ENCODE measurements around the gene TUBGCP6. TPM values are rescaled to one million over a fixed set of nuclear protein-coding genes. Genes with fewer than 3 reads are reported as not detected.

The TUBGCP6 gene
- total RNA-seq, 4 donors from 2014 or later: 64.6 to 102 (median 80.3) TPM

GRCh38 chr22:50219800-50220602 lies 24.8 kb downstream of the TUBGCP6 start:
- TF ChIP-seq POLR2A (IDR thresholded peaks at IDR 0.05) (no peak), CTCF (IDR thresholded peaks at IDR 0.05) (no peak)
- H3K9me3 ChIP-seq: no peaks in the 10 kb centered on the region
- no peaks in the 10 kb centered on the region for H3K27me3 ChIP-seq
- H3K4me1 ChIP-seq: peaks cover 5 to 6% of the 10 kb centered on the region in 2 donors
- H3K36me3 ChIP-seq: peaks cover 64 to 75% of the 10 kb centered on the region in 2 donors
- H3K4me3 ChIP-seq (replicated peaks in 1 of 3): no peak overlapping the region
- no peak overlapping the region for H3K27ac ChIP-seq
- no peak for DNase-seq
- 82 to 86% methylated on average over 11 to 14 of the region's 25 CpGs for WGBS, 2 donors
- intact Hi-C loops (cut with DNase I): loop anchor here (10.0 kb wide), 1 partner anchor 295 kb away; no protein-coding TSS in a partner anchor

- TF ChIP-seq POLR2A (IDR thresholded peaks at IDR 0.05): no peak
- TF ChIP-seq CTCF (IDR thresholded peaks at IDR 0.05): no peak
- intact Hi-C loops (cut with DNase I): loop anchor here (10.0 kb wide), 1 partner anchor 294 kb away; no protein-coding TSS in a partner anchor
- Histone ChIP-seq H3K9me3 (no peaks in the 10 kb centered on the region), H3K27ac (no peak overlapping the region), H3K4me3 (replicated peaks in 1 of 3) (no peak overlapping the region), H3K27me3 (no peaks in the 10 kb centered on the region), H3K36me3 (peaks cover 58 to 70% of the 10 kb centered on the region in 2 donors), H3K4me1 (peaks cover 5 to 6% of the 10 kb centered on the region in 2 donors)
- peak; percentile 95 for DNase-seq
- 77 to 90% methylated on average over 15 to 19 of the region's 42 CpGs for WGBS, 2 donors
These were observed 25.7 kb downstream of the TUBGCP6 start for GRCh38 chr22:50218996-50219727.

- no peak for TF ChIP-seq POLR2A (IDR thresholded peaks at IDR 0.05)
- no peak for TF ChIP-seq CTCF (IDR thresholded peaks at IDR 0.05)
- no peak for DNase-seq
- WGBS, 2 donors: 94 to 96% methylated on average over 26 to 35 of the region's 43 CpGs
- Histone ChIP-seq H3K27ac (no peak overlapping the region), H3K4me1 (peaks cover 5 to 6% of the 10 kb centered on the region in 2 donors), H3K27me3 (no peaks in the 10 kb centered on the region), H3K9me3 (no peaks in the 10 kb centered on the region), H3K4me3 (replicated peaks in 1 of 3) (no peak overlapping the region), H3K36me3 (peaks cover 53 to 65% of the 10 kb centered on the region in 2 donors)
- intact Hi-C loops (cut with DNase I): loop anchor here (10.0 kb wide), 1 partner anchor 294 kb away; no protein-coding TSS in a partner anchor
These were observed 26.4 kb downstream of the TUBGCP6 start for GRCh38 chr22:50218153-50218995.

GRCh38 chr22:50217543-50218152 lies 27.2 kb downstream of the TUBGCP6 start:
- intact Hi-C loops (cut with DNase I): loop anchor here (10.0 kb wide), 1 partner anchor 293 kb away; no protein-coding TSS in a partner anchor
- H3K4me1 ChIP-seq: peaks cover 5 to 6% of the 10 kb centered on the region in 2 donors
- WGBS, 2 donors: 80 to 90% methylated on average over 2 to 12 of the region's 21 CpGs
- H3K27me3 ChIP-seq: no peaks in the 10 kb centered on the region
- H3K27ac ChIP-seq: no peak overlapping the region
- DNase-seq: no peak
- no peak for TF ChIP-seq CTCF (IDR thresholded peaks at IDR 0.05)
- no peak for TF ChIP-seq POLR2A (IDR thresholded peaks at IDR 0.05)
- no peaks in the 10 kb centered on the region for H3K9me3 ChIP-seq
- no peak overlapping the region for H3K4me3 ChIP-seq (replicated peaks in 1 of 3)
- peaks cover 53 to 58% of the 10 kb centered on the region in 2 donors for H3K36me3 ChIP-seq

Data from thyroid gland (tissue), 4 donors.